Loucy (cell line): ENCODE data around the gene TOB1.
A peak's percentile ranks its signal among the peaks of the same experiment; 100 is the strongest.

Source experiments
- H2AFZ ChIP-seq: fragments of 200-600 bp; sonication (generic); 2 replicates; pipeline ENCODE4 v1.6.0; 2016; ENCODE audit warnings: antibody characterized with exemption, mild to moderate bottlenecking, low read length, moderate library complexity
- H3F3A ChIP-seq: fragments of 200-600 bp; 2 replicates; pipeline ENCODE4 v1.6.0; 2016; ENCODE audit warnings: antibody characterized with exemption, low read depth, mild to moderate bottlenecking
- H3K27me3 ChIP-seq: fragments of 200-600 bp; sonication (generic); 2 replicates; pipeline ENCODE4 v1.6.1; 2014; ENCODE audit warnings: low read length, mild to moderate bottlenecking; ENCODE audit not compliant: insufficient read depth, poor library complexity, severe bottlenecking
- H3K36me3 ChIP-seq: fragments of 200-600 bp; sonication (generic); 2 replicates; pipeline ENCODE4 v1.6.1; 2016; ENCODE audit warnings: low read length; ENCODE audit not compliant: insufficient read depth
- H3K4me1 ChIP-seq: fragments of 200-600 bp; sonication (generic); 2 replicates; pipeline ENCODE4 v1.5.1; 2014; ENCODE audit warnings: low read length, mild to moderate bottlenecking; ENCODE audit not compliant: insufficient read depth, poor library complexity, severe bottlenecking
- H3K4me2 ChIP-seq: fragments of 200-600 bp; sonication (generic); 2 replicates; pipeline ENCODE4 v1.6.0; 2014; ENCODE audit warnings: antibody characterized with exemption, low read length, low read depth, mild to moderate bottlenecking; ENCODE audit not compliant: poor library complexity, severe bottlenecking
- H3K4me3 ChIP-seq: fragments of 200-600 bp; sonication (generic); 2 replicates; pipeline ENCODE4 v1.5.1; 2014; ENCODE audit warnings: low read length, mild to moderate bottlenecking, mixed read lengths; ENCODE audit not compliant: poor library complexity, severe bottlenecking
- H3K79me2 ChIP-seq: fragments of 200-600 bp; sonication (generic); 2 replicates; pipeline ENCODE4 v1.6.1; 2014; ENCODE audit warnings: low read length; ENCODE audit not compliant: insufficient read depth
- H3K9ac ChIP-seq: fragments of 200-600 bp; sonication (generic); 2 replicates; pipeline ENCODE4 v1.6.0; 2014; ENCODE audit warnings: mild to moderate bottlenecking, low read depth, low read length, moderate library complexity; ENCODE audit not compliant: poor library complexity, severe bottlenecking
- H3K9me2 ChIP-seq: fragments of 200-600 bp; sonication (generic); replicated peaks from 2 replicates; pipeline ENCODE4 v1.6.1; 2016; ENCODE audit warnings: low read depth, low read length, mixed read lengths
- H3K9me3 ChIP-seq: fragments of 200-600 bp; sonication (generic); 2 replicates; pipeline ENCODE4 v1.6.1; 2014; ENCODE audit warnings: mild to moderate bottlenecking, antibody characterized with exemption, low read length, low read depth; ENCODE audit not compliant: insufficient read depth
- H4K20me1 ChIP-seq: fragments of 200-600 bp; sonication (generic); 2 replicates; pipeline ENCODE4 v1.6.0; 2014; ENCODE audit warnings: antibody characterized with exemption, low read length, mild to moderate bottlenecking; ENCODE audit not compliant: insufficient read depth, poor library complexity, severe bottlenecking
- CTCF ChIP-seq: fragments of 200-600 bp; sonication (generic); conservative IDR thresholded peaks from 2 replicates; pipeline ENCODE4 v1.5.1; 2014; ENCODE audit warnings: mild to moderate bottlenecking, antibody characterized with exemption, low read length
- EZH2phosphoT487 ChIP-seq: fragments of 200-600 bp; IDR thresholded peaks from 2 replicates; pipeline ENCODE4 v1.6.1; 2018; ENCODE audit warnings: antibody characterized with exemption, mild to moderate bottlenecking, moderate library complexity, borderline replicate concordance

The TOB1 gene

GRCh38 chr17:50853015-50853615, 13.0 kb downstream of the TOB1 start:
- Histone ChIP-seq H2AFZ (peak overlapping the region; percentile 92; the same call in 1 of the 2 replicates), H3K9me3 (no peaks in the 10 kb centered on the region), H3K36me3 (no peaks in the 10 kb centered on the region), H3F3A (no peaks in the 10 kb centered on the region), H3K79me2 (no peaks in the 10 kb centered on the region), H3K4me2 (peak overlapping the region; percentile 68), H3K4me1 (peaks cover 12% of the 10 kb centered on the region), H3K9me2 (no peaks in the 10 kb centered on the region), H3K27me3 (no peaks in the 10 kb centered on the region), H3K4me3 (no peak overlapping the region), H4K20me1 (no peaks in the 10 kb centered on the region), H3K9ac (no peak overlapping the region)
- TF ChIP-seq EZH2phosphoT487: no peak
- TF ChIP-seq CTCF: no peak

- H3K9ac ChIP-seq: no peak overlapping the region
- H3K79me2 ChIP-seq: no peaks in the 10 kb centered on the region
- H3K9me2 ChIP-seq: no peaks in the 10 kb centered on the region
- no peaks in the 10 kb centered on the region for H3F3A ChIP-seq
- no peaks in the 10 kb centered on the region for H3K36me3 ChIP-seq
- no peak overlapping the region for H3K4me3 ChIP-seq
- no peaks in the 10 kb centered on the region for H3K9me3 ChIP-seq
- TF ChIP-seq CTCF: no peak
- no peak for TF ChIP-seq EZH2phosphoT487
- peaks cover 12% of the 10 kb centered on the region for H3K4me1 ChIP-seq
- H3K27me3 ChIP-seq: no peaks in the 10 kb centered on the region
- no peak overlapping the region for H3K4me2 ChIP-seq
- no peak overlapping the region for H2AFZ ChIP-seq
- no peaks in the 10 kb centered on the region for H4K20me1 ChIP-seq
These were observed 15.5 kb downstream of the TOB1 start for GRCh38 chr17:50850640-50851039.

GRCh38 chr17:50848711-50849110, 17.4 kb downstream of the TOB1 start:
- no peaks in the 10 kb centered on the region for H3K79me2 ChIP-seq
- H3F3A ChIP-seq: no peaks in the 10 kb centered on the region
- no peaks in the 10 kb centered on the region for H3K9me2 ChIP-seq
- H3K27me3 ChIP-seq: no peaks in the 10 kb centered on the region
- no peak overlapping the region for H3K4me3 ChIP-seq
- H3K9me3 ChIP-seq: no peaks in the 10 kb centered on the region
- no peaks in the 10 kb centered on the region for H4K20me1 ChIP-seq
- no peak overlapping the region for H3K4me2 ChIP-seq
- H3K36me3 ChIP-seq: no peaks in the 10 kb centered on the region
- H3K4me1 ChIP-seq: peaks cover 12% of the 10 kb centered on the region
- H3K9ac ChIP-seq: no peak overlapping the region
- TF ChIP-seq CTCF: no peak
- no peak for TF ChIP-seq EZH2phosphoT487
- H2AFZ ChIP-seq: no peak overlapping the region
